ENCODE data around the gene AADAC.
"Not testable (repeated sequence)": the region's sequence is repeated elsewhere in the genome, so short reads cannot be mapped to it uniquely, and the experiment has no call there.

Gene AADAC

GRCh38 chr3:151863611-151864010 is 49.7 kb downstream of the AADAC start:
- no peaks in the 10 kb centered on the region for H3K36me3 ChIP-seq (ENCODE audit: control insufficient read depth, insufficient read depth, low read length)
- H3K27me3 ChIP-seq (ENCODE audit: control insufficient read depth, insufficient read depth, low read length) = no peaks in the 10 kb centered on the region
- no peaks in the 10 kb centered on the region for H3K4me1 ChIP-seq (ENCODE audit: control insufficient read depth, insufficient read depth, low read length)
- no peak overlapping the region for H3K9ac ChIP-seq (ENCODE audit: low read depth, low read length)
- H3K4me3 ChIP-seq (ENCODE audit: low read depth, low read length) = no peak overlapping the region
- no peaks in the 10 kb centered on the region for H3K9me3 ChIP-seq (ENCODE audit: control insufficient read depth, insufficient read depth, low read length)

GRCh38 chr3:151864423-151865101 is 50.6 kb downstream of the AADAC start:
- Histone ChIP-seq H3K9ac (ENCODE audit: low read depth, low read length) (no peak overlapping the region), H3K4me3 (ENCODE audit: low read depth, low read length) (no peak overlapping the region)

GRCh38 chr3:151866711-151867410 is 52.9 kb downstream of the AADAC start:
- Histone ChIP-seq H3K9me3 (ENCODE audit: control insufficient read depth, insufficient read depth, low read length) (no peaks in the 10 kb centered on the region), H3K4me1 (ENCODE audit: control insufficient read depth, insufficient read depth, low read length) (no peaks in the 10 kb centered on the region), H3K9ac (ENCODE audit: low read depth, low read length) (no peak overlapping the region), H3K36me3 (ENCODE audit: control insufficient read depth, insufficient read depth, low read length) (no peaks in the 10 kb centered on the region), H3K27me3 (ENCODE audit: control insufficient read depth, insufficient read depth, low read length) (no peaks in the 10 kb centered on the region), H3K4me3 (ENCODE audit: low read depth, low read length) (no peak overlapping the region)

More at GRCh38 chr3:151864423-151865101, 50.6 kb downstream of the AADAC start:
- Histone ChIP-seq H3K27me3 (ENCODE audit: control insufficient read depth, insufficient read depth, low read length) (no peaks in the 10 kb centered on the region), H3K9me3 (ENCODE audit: control insufficient read depth, insufficient read depth, low read length) (no peaks in the 10 kb centered on the region), H3K4me1 (ENCODE audit: control insufficient read depth, insufficient read depth, low read length) (no peaks in the 10 kb centered on the region), H3K36me3 (ENCODE audit: control insufficient read depth, insufficient read depth, low read length) (no peaks in the 10 kb centered on the region)

GRCh38 chr3:151867666-151868065 is 53.8 kb downstream of the AADAC start:
- no peak overlapping the region for H3K4me3 ChIP-seq (ENCODE audit: low read depth, low read length)
- H3K36me3 ChIP-seq (ENCODE audit: control insufficient read depth, insufficient read depth, low read length) = no peaks in the 10 kb centered on the region
- no peak overlapping the region for H3K9ac ChIP-seq (ENCODE audit: low read depth, low read length)
- no peaks in the 10 kb centered on the region for H3K9me3 ChIP-seq (ENCODE audit: control insufficient read depth, insufficient read depth, low read length)
- no peaks in the 10 kb centered on the region for H3K27me3 ChIP-seq (ENCODE audit: control insufficient read depth, insufficient read depth, low read length)
- H3K4me1 ChIP-seq (ENCODE audit: control insufficient read depth, insufficient read depth, low read length) = no peaks in the 10 kb centered on the region

GRCh38 chr3:151869181-151869580 is 55.3 kb downstream of the AADAC start:
- H3K27me3 ChIP-seq (ENCODE audit: control insufficient read depth, insufficient read depth, low read length) = no peaks in the 10 kb centered on the region
- no peaks in the 10 kb centered on the region for H3K4me1 ChIP-seq (ENCODE audit: control insufficient read depth, insufficient read depth, low read length)
- no peak overlapping the region for H3K4me3 ChIP-seq (ENCODE audit: low read depth, low read length)
- no peaks in the 10 kb centered on the region for H3K36me3 ChIP-seq (ENCODE audit: control insufficient read depth, insufficient read depth, low read length)
- no peak overlapping the region for H3K9ac ChIP-seq (ENCODE audit: low read depth, low read length)
- no peaks in the 10 kb centered on the region for H3K9me3 ChIP-seq (ENCODE audit: control insufficient read depth, insufficient read depth, low read length)

GRCh38 chr3:151871639-151872468 is 57.9 kb downstream of the AADAC start:
- H3K36me3 ChIP-seq (ENCODE audit: control insufficient read depth, insufficient read depth, low read length) = no peaks in the 10 kb centered on the region
- no peaks in the 10 kb centered on the region for H3K4me1 ChIP-seq (ENCODE audit: control insufficient read depth, insufficient read depth, low read length)
- no peaks in the 10 kb centered on the region for H3K27me3 ChIP-seq (ENCODE audit: control insufficient read depth, insufficient read depth, low read length)
- H3K9me3 ChIP-seq (ENCODE audit: control insufficient read depth, insufficient read depth, low read length) = no peaks in the 10 kb centered on the region
- no peak overlapping the region for H3K9ac ChIP-seq (ENCODE audit: low read depth, low read length)
- no peak overlapping the region for H3K4me3 ChIP-seq (ENCODE audit: low read depth, low read length)

- Histone ChIP-seq H3K9ac (ENCODE audit: low read depth, low read length) (no peak within 1 kb of the TSS), H3K27me3 (ENCODE audit: control insufficient read depth, insufficient read depth, low read length) (no peaks in the 10 kb centered on the region), H3K4me3 (ENCODE audit: low read depth, low read length) (no peak within 1 kb of the TSS), H3K4me1 (ENCODE audit: control insufficient read depth, insufficient read depth, low read length) (no peaks in the 10 kb centered on the region), H3K36me3 (ENCODE audit: control insufficient read depth, insufficient read depth, low read length) (no peaks in the 10 kb centered on the region), H3K9me3 (ENCODE audit: control insufficient read depth, insufficient read depth, low read length) (no peaks in the 10 kb centered on the region)
Measured at GRCh38 chr3:151873398-151873797, 59.5 kb downstream of the AADAC start, which contains the start of gene SUCNR1. Gene SUCNR1 (plus strand): TSS chr3:151873643. CDS start chr3:151879893, 6,250 bp downstream.

GRCh38 chr3:151874079-151874478 is 60.2 kb downstream of the AADAC start:
- not testable (repeated sequence) for H3K9ac ChIP-seq (ENCODE audit: low read depth, low read length); H3K27me3 ChIP-seq (ENCODE audit: control insufficient read depth, insufficient read depth, low read length); H3K9me3 ChIP-seq (ENCODE audit: control insufficient read depth, insufficient read depth, low read length); H3K4me3 ChIP-seq (ENCODE audit: low read depth, low read length); H3K4me1 ChIP-seq (ENCODE audit: control insufficient read depth, insufficient read depth, low read length); H3K36me3 ChIP-seq (ENCODE audit: control insufficient read depth, insufficient read depth, low read length)

GRCh38 chr3:151875759-151876158 is 61.8 kb downstream of the AADAC start:
- Histone ChIP-seq H3K27me3 (ENCODE audit: control insufficient read depth, insufficient read depth, low read length) (no peaks in the 10 kb centered on the region), H3K9me3 (ENCODE audit: control insufficient read depth, insufficient read depth, low read length) (no peaks in the 10 kb centered on the region), H3K4me1 (ENCODE audit: control insufficient read depth, insufficient read depth, low read length) (no peaks in the 10 kb centered on the region), H3K4me3 (ENCODE audit: low read depth, low read length) (no peak overlapping the region), H3K9ac (ENCODE audit: low read depth, low read length) (no peak overlapping the region), H3K36me3 (ENCODE audit: control insufficient read depth, insufficient read depth, low read length) (no peaks in the 10 kb centered on the region)

GRCh38 chr3:151877269-151877668 is 63.4 kb downstream of the AADAC start:
- H3K27me3 ChIP-seq (ENCODE audit: control insufficient read depth, insufficient read depth, low read length) = no peaks in the 10 kb centered on the region

More at GRCh38 chr3:151877269-151877668, 63.4 kb downstream of the AADAC start:
- Histone ChIP-seq H3K36me3 (ENCODE audit: control insufficient read depth, insufficient read depth, low read length) (no peaks in the 10 kb centered on the region), H3K4me1 (ENCODE audit: control insufficient read depth, insufficient read depth, low read length) (no peaks in the 10 kb centered on the region), H3K9me3 (ENCODE audit: control insufficient read depth, insufficient read depth, low read length) (no peaks in the 10 kb centered on the region), H3K9ac (ENCODE audit: low read depth, low read length) (no peak overlapping the region), H3K4me3 (ENCODE audit: low read depth, low read length) (no peak overlapping the region)
